GM23338 (cell line): ENCODE data around the gene CD2AP. TPM values are rescaled to one million over a fixed set of nuclear protein-coding genes. Genes with fewer than 3 reads are reported as not detected.

Experiments
- ATAC-seq: fragments of 200-7000 bp; cut with Tn5 transposase; 3 replicates; pipeline ENCODE4 v1.9.1; 2020
- DNase-seq: peaks from one replicate; pipeline ENCODE4 v3.0.0-alpha.2; 2015; ENCODE audit warnings: low spot score
- H2AFZ ChIP-seq: fragments of 200-600 bp; sonication (generic); 2 replicates; pipeline ENCODE4 v1.8.0; 2016; ENCODE audit warnings: antibody characterized with exemption, mild to moderate bottlenecking, moderate library complexity
- H3F3A ChIP-seq: fragments of 200-600 bp; sonication (generic); replicated peaks from 2 replicates; pipeline ENCODE4 v1.8.0; 2017; ENCODE audit warnings: antibody characterized with exemption, mixed run types, low read depth
- H3K27ac ChIP-seq: fragments of 200-600 bp; sonication (generic); 2 replicates; pipeline ENCODE4 v1.6.1; 2016; ENCODE audit warnings: low read depth
- H3K27me3 ChIP-seq: fragments of 200-600 bp; sonication (generic); 2 replicates; pipeline ENCODE4 v1.8.0; 2016; ENCODE audit warnings: mild to moderate bottlenecking, mixed run types, moderate library complexity; ENCODE audit not compliant: insufficient read depth
- H3K36me3 ChIP-seq: fragments of 200-600 bp; sonication (generic); 2 replicates; pipeline ENCODE4 v1.8.0; 2016; ENCODE audit warnings: mild to moderate bottlenecking; ENCODE audit not compliant: insufficient read depth
- H3K4me1 ChIP-seq: fragments of 200-600 bp; sonication (generic); 2 replicates; pipeline ENCODE4 v1.8.0; 2016; ENCODE audit warnings: mild to moderate bottlenecking, moderate library complexity; ENCODE audit not compliant: insufficient read depth
- H3K4me2 ChIP-seq: fragments of 200-600 bp; sonication (generic); 2 replicates; pipeline ENCODE4 v1.7.1; 2017; ENCODE audit warnings: mixed run types
- H3K4me3 ChIP-seq: fragments of 200-600 bp; sonication (generic); 2 replicates; pipeline ENCODE4 v1.6.1; 2016; ENCODE audit warnings: mixed run types
- H3K79me2 ChIP-seq: fragments of 200-600 bp; sonication (generic); replicated peaks from 2 replicates; pipeline ENCODE4 v1.8.0; 2017; ENCODE audit warnings: mild to moderate bottlenecking; ENCODE audit not compliant: insufficient read depth
- H3K9me2 ChIP-seq: fragments of 200-600 bp; sonication (generic); 2 replicates; pipeline ENCODE4 v1.8.0; 2017; ENCODE audit not compliant: insufficient read depth
- H4K20me1 ChIP-seq: fragments of 200-600 bp; sonication (generic); replicated peaks from 2 replicates; pipeline ENCODE4 v1.8.0; 2017; ENCODE audit warnings: mild to moderate bottlenecking; ENCODE audit not compliant: insufficient read depth
- H3K27ac Mint-ChIP-seq: 2 replicates; pipeline ENCODE4 v1.8.0; 2020; ENCODE audit warnings: inconsistent platforms, mild to moderate bottlenecking, moderate library complexity, mixed read lengths
- H3K27me3 Mint-ChIP-seq: 3 replicates; pipeline ENCODE4 v1.8.0; 2022; ENCODE audit warnings: low read depth, mild to moderate bottlenecking, moderate library complexity, mixed read lengths, inconsistent platforms; ENCODE audit not compliant: insufficient read depth, poor library complexity
- H3K36me3 Mint-ChIP-seq: 3 replicates; pipeline ENCODE4 v1.8.0; 2021; ENCODE audit warnings: low read depth, mild to moderate bottlenecking, inconsistent platforms, moderate library complexity, mixed read lengths
- H3K4me1 Mint-ChIP-seq: 3 replicates; pipeline ENCODE4 v1.8.0; 2020; ENCODE audit warnings: mild to moderate bottlenecking, inconsistent platforms, mixed read lengths
- H3K4me3 Mint-ChIP-seq: 3 replicates; pipeline ENCODE4 v1.8.0; 2021; ENCODE audit warnings: moderate library complexity, mild to moderate bottlenecking, inconsistent platforms, mixed read lengths
- H3K9me3 Mint-ChIP-seq: 3 replicates; pipeline ENCODE4 v1.8.0; 2020; ENCODE audit warnings: moderate library complexity, mild to moderate bottlenecking, inconsistent platforms, mixed read lengths
- CREB1 ChIP-seq: fragments of 250-450 bp; sonication (Bioruptor Pico); IDR thresholded peaks from 2 replicates; pipeline ENCODE4 v1.5.0; 2020; ENCODE audit warnings: low read depth, mild to moderate bottlenecking, moderate library complexity
- EZH2 ChIP-seq: fragments of 200-600 bp; sonication (generic); IDR thresholded peaks from one replicate; pipeline ENCODE4 v1.8.0; 2017; ENCODE audit warnings: antibody characterized with exemption, mild to moderate bottlenecking, low read depth; ENCODE audit not compliant: unreplicated experiment
- EZH2phosphoT487 ChIP-seq: fragments of 200-600 bp; sonication (generic); IDR thresholded peaks from one replicate; pipeline ENCODE4 v1.8.1; 2018; ENCODE audit warnings: antibody characterized with exemption; ENCODE audit not compliant: unreplicated experiment
- JUNB ChIP-seq: IDR thresholded peaks from one replicate; pipeline ENCODE4 v1.6.1; 2016; ENCODE audit warnings: antibody characterized with exemption; ENCODE audit not compliant: unreplicated experiment
- POLR2AphosphoS5 ChIP-seq: IDR thresholded peaks from 2 replicates; pipeline ENCODE4 v1.6.1; 2016; ENCODE audit warnings: antibody characterized with exemption, low read depth
- ZNF114 ChIP-seq: fragments of 250-450 bp; sonication (Bioruptor Pico); IDR thresholded peaks from 2 replicates; pipeline ENCODE4 v1.5.0; 2020; ENCODE audit warnings: mild to moderate bottlenecking, moderate library complexity
- ZNF331 ChIP-seq: fragments of 250-450 bp; sonication (Bioruptor Pico); IDR thresholded peaks from 2 replicates; pipeline ENCODE4 v1.5.0; 2020; ENCODE audit warnings: low read depth, mild to moderate bottlenecking, moderate library complexity
- polyA plus RNA-seq: library from polyadenylated mRNA; unstranded; fragments of >200 nt; fragmentation: Nextera tagmentation; extraction: Ambion mirVana; gene quantifications from 2 replicates; pipeline ENCODE4 v1.2.1, GENCODE V29; 2016
- total RNA-seq: library from RNA; depleted of rRNA; stranded (reverse); fragments of >200 nt; shearing (Covaris generic); gene quantifications from 2 replicates; pipeline ENCODE4 v1.2.3, GENCODE V29; 2014
- TF ChIP-seq, protein P1 (sequence below), 2 experiments: fragments of 200-600 bp in 1 of 2; sonication (generic) in 1 of 2; conservative IDR thresholded peaks; 2 replicates each; pipeline versions ENCODE4 v1.5.1 to v1.6.1; 2016 to 2017; ENCODE audit warnings: antibody characterized with exemption in 2 of 2, low read depth in 2 of 2, mild to moderate bottlenecking in 2 of 2, moderate library complexity in 1 of 2
- TF ChIP-seq, protein P2 (sequence below): IDR thresholded peaks from 2 replicates; pipeline ENCODE4 v1.6.1; 2016; ENCODE audit warnings: antibody characterized with exemption

CD2AP gene
- total and polyA plus RNA-seq, 2 experiments from 2014 or later, result 38.0 to 93.2 TPM

DNA sequence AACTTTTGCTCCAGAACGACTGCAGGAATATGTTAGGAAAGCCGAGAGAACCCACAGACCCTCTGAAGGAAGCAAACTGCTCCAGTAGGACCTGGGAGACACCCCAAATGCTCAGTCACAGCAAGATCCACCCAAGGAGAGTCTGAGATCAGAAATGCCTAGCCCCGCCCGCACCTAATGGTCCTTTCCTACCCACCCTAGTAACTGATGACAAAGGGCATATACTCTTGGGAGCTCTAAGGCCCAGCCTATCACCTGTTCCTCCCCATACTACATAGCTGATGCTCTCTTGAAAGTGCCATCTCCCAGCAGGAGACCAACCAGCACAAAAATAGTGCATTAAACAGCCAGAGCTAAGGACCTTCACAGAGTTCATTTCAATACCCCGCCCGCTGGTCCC lies 67.6 kb downstream of the CD2AP start:
- peaks cover 78% of the 10 kb centered on the region for H3K36me3 Mint-ChIP-seq
- peaks cover 1% of the 10 kb centered on the region for H3K27me3 Mint-ChIP-seq
- no peak overlapping the region for H3K27ac Mint-ChIP-seq
- H2AFZ ChIP-seq, result no peak overlapping the region
- peaks cover 42% of the 10 kb centered on the region for H3K79me2 ChIP-seq
- H3K4me3 ChIP-seq, result no peak overlapping the region
- no peaks in the 10 kb centered on the region; the same call in 1 of the 3 replicates for H3K9me3 Mint-ChIP-seq
- H4K20me1 ChIP-seq, result no peaks in the 10 kb centered on the region; the same call in 1 of the 2 replicates
- no peaks in the 10 kb centered on the region for H3K4me1 ChIP-seq
- H3K9me2 ChIP-seq, result no peaks in the 10 kb centered on the region; the same call in 1 of the 2 replicates
- H3K4me2 ChIP-seq, result no peak overlapping the region
- no peak overlapping the region for H3K27ac ChIP-seq
- no peaks in the 10 kb centered on the region for H3K4me1 Mint-ChIP-seq
- H3F3A ChIP-seq, result no peaks in the 10 kb centered on the region
- TF ChIP-seq ZNF331 (no peak), EZH2 (no peak)
- DNase-seq, result no peak
- no peak overlapping the region for H3K4me3 Mint-ChIP-seq
- ATAC-seq, result no peak
- no peaks in the 10 kb centered on the region for H3K27me3 ChIP-seq
- H3K36me3 ChIP-seq, result peaks cover 14% of the 10 kb centered on the region; the same call in 1 of the 2 replicates

DNA sequence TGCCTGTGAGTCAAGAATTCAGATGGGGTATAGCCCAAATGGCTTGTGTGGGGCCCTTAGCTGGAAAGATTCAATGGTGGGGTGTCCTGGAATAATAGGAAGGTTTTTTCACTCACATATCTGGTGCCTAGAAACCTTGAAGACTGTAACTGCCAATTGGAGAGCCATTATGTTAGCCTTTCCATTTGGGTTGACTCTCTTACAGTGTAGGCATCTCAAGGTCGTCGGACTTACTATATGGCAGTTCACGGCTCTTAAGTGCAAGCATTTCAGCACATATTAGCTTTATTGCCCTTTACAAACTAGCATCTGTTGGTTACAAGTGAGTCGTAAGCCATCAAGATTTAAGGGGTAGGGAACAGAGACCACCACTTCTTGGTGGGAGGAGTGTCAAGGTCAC lies 74.1 kb downstream of the CD2AP start:
- no peak overlapping the region for H3K27ac ChIP-seq
- H4K20me1 ChIP-seq, result no peaks in the 10 kb centered on the region
- peaks cover 1% of the 10 kb centered on the region for H3K27me3 Mint-ChIP-seq
- H3K79me2 ChIP-seq, result peaks cover 70% of the 10 kb centered on the region
- no peak overlapping the region for H2AFZ ChIP-seq
- H3K9me3 Mint-ChIP-seq, result peaks cover 7% of the 10 kb centered on the region; the same call in 2 of the 3 replicates
- H3K4me2 ChIP-seq, result no peak overlapping the region
- no peaks in the 10 kb centered on the region for H3F3A ChIP-seq
- peaks cover 9% of the 10 kb centered on the region; the same call in 1 of the 2 replicates for H3K36me3 ChIP-seq
- H3K4me1 ChIP-seq, result no peaks in the 10 kb centered on the region
- no peaks in the 10 kb centered on the region for H3K4me1 Mint-ChIP-seq
- no peak overlapping the region for H3K27ac Mint-ChIP-seq
- no peaks in the 10 kb centered on the region for H3K27me3 ChIP-seq
- ATAC-seq (no peak), DNase-seq (no peak)
- TF ChIP-seq EZH2phosphoT487 (no peak), JUNB (no peak), ZNF331 (no peak), ZNF114 (CRISPR knock-in tag) (no peak), CREB1 (CRISPR knock-in tag) (no peak), POLR2AphosphoS5 (no peak)
- TF ChIP-seq, protein P1, sequence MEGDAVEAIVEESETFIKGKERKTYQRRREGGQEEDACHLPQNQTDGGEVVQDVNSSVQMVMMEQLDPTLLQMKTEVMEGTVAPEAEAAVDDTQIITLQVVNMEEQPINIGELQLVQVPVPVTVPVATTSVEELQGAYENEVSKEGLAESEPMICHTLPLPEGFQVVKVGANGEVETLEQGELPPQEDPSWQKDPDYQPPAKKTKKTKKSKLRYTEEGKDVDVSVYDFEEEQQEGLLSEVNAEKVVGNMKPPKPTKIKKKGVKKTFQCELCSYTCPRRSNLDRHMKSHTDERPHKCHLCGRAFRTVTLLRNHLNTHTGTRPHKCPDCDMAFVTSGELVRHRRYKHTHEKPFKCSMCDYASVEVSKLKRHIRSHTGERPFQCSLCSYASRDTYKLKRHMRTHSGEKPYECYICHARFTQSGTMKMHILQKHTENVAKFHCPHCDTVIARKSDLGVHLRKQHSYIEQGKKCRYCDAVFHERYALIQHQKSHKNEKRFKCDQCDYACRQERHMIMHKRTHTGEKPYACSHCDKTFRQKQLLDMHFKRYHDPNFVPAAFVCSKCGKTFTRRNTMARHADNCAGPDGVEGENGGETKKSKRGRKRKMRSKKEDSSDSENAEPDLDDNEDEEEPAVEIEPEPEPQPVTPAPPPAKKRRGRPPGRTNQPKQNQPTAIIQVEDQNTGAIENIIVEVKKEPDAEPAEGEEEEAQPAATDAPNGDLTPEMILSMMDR (conservative IDR thresholded peaks at IDR 0.05; ENCODE audit: low read depth in 2 of 2), result no peak
- TF ChIP-seq, protein P2, sequence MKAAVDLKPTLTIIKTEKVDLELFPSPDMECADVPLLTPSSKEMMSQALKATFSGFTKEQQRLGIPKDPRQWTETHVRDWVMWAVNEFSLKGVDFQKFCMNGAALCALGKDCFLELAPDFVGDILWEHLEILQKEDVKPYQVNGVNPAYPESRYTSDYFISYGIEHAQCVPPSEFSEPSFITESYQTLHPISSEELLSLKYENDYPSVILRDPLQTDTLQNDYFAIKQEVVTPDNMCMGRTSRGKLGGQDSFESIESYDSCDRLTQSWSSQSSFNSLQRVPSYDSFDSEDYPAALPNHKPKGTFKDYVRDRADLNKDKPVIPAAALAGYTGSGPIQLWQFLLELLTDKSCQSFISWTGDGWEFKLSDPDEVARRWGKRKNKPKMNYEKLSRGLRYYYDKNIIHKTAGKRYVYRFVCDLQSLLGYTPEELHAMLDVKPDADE, result no peak
- peaks cover 86% of the 10 kb centered on the region for H3K36me3 Mint-ChIP-seq
- no peak overlapping the region for H3K4me3 Mint-ChIP-seq
- no peaks in the 10 kb centered on the region; the same call in 1 of the 2 replicates for H3K9me2 ChIP-seq
- no peak overlapping the region for H3K4me3 ChIP-seq
